Tibial nerve (tissue), 4 donors: ENCODE measurements around the gene TOP3A. TPM values are rescaled to one million over a fixed set of nuclear protein-coding genes. Genes with fewer than 3 reads are reported as not detected.
A peak's percentile ranks its signal among the peaks of the same experiment; 100 is the strongest.

Source experiments
- DNase-seq, 2 donors: peaks; one replicate each; pipeline ENCODE4 v3.0.0-alpha.2; 2019; ENCODE audit warnings: low spot score in 2 of 2
- H3K27ac ChIP-seq, 4 donors: fragments of 200-600 bp; sonication (generic) in 3 of 4; one replicate each; pipeline ENCODE4 v1.5.1; 2017 to 2019; ENCODE audit warnings: mild to moderate bottlenecking in 1 of 4
- H3K27me3 ChIP-seq, 2 donors: fragments of 200-600 bp; sonication (generic) in 1 of 2; one replicate each; pipeline versions ENCODE4 v1.5.1 to v1.6.0; 2017 to 2019
- H3K36me3 ChIP-seq, 3 donors: fragments of 200-600 bp; sonication (generic); one replicate each; pipeline ENCODE4 v1.5.1; 2018 to 2019
- H3K4me1 ChIP-seq, 4 donors: fragments of 200-600 bp; sonication (generic) in 3 of 4; one replicate each; pipeline ENCODE4 v1.5.1; 2017 to 2019
- H3K4me3 ChIP-seq, 4 donors: fragments of 200-600 bp; sonication (generic) in 3 of 4; one replicate each; pipeline ENCODE4 v1.5.1; 2017 to 2019; ENCODE audit warnings: mild to moderate bottlenecking in 1 of 4, moderate library complexity in 1 of 4
- H3K9me3 ChIP-seq, 4 donors: fragments of 200-600 bp; sonication (generic) in 3 of 4; one replicate each; pipeline ENCODE4 v1.5.1; 2017 to 2019
- CTCF ChIP-seq, 5 experiments: fragments of 200-600 bp in 3 of 5; fragments of 450-650 bp in 2 of 5; sonication (generic) in 3 of 5; IDR thresholded peaks; one replicate each; pipeline ENCODE4 v1.5.1; 2016 to 2019; ENCODE audit warnings: antibody characterized with exemption in 5 of 5, mild to moderate bottlenecking in 3 of 5, moderate library complexity in 2 of 5
- EP300 ChIP-seq, 2 donors: sonication (generic); formaldehyde crosslinking; IDR thresholded peaks; one replicate each; pipeline ENCODE4 v1.6.1; 2017; ENCODE audit warnings: antibody characterized with exemption in 2 of 2, mild to moderate bottlenecking in 1 of 2
- POLR2A ChIP-seq, 2 donors: fragments of 450-650 bp; IDR thresholded peaks; one replicate each; pipeline ENCODE4 v1.6.1; 2017; ENCODE audit warnings: antibody characterized with exemption in 2 of 2, mild to moderate bottlenecking in 2 of 2, moderate library complexity in 2 of 2
- WGBS, 2 donors: methylation state at CpG; one replicate each; pipeline ENCODE4 v1.1.5; 2018; 5-methylcytosine and 5-hydroxymethylcytosine counted together
- total RNA-seq, 4 donors: library from RNA; depleted of rRNA; stranded (reverse); fragments of >200 nt; gene quantifications; one replicate each; pipeline ENCODE4 v1.1.0, GENCODE V29; 2016

The TOP3A gene
- total RNA-seq, 4 donors from 2014 or later, result 47.9 to 92.4 (median 63.5) TPM

DNA sequence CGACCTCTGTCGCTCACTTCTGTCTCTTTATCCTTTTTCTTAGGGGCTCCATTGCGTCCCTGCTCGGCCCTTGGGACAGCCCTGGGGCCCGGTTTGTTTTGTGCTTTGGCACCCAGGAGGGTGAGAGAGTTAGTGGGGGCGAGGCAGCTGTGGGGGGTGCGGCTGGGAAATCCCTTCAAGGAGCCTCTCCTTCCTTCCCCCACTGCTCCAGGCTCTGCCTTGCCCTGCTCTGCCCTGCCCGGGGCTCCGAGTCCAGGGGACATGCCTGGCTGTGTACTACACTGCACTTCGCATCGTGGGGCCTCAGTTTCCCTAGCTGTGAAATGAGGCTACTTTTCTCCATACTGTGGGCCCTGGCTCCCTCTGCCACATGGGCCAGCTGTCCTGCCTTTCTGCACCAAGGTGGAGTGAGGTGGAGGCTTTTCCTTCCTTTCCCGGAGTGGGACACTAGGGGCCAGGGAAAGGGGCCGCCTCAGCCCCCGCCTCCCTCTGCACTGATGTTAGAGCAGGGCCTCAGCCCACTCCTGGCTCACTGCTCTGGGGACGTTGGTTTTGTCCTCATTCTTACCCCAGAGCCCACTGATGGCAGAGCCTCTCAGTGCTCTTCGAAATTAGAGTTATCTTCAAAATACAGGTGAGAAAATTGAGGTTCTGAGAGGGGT lies 88.4 kb downstream of the TOP3A start:
- 16 to 24% methylated on average over 16 of the region's 16 CpGs for WGBS, 2 donors
- Histone ChIP-seq H3K9me3 (no peaks in the 10 kb centered on the region), H3K4me1 (peaks cover 0 to 41% (median 16%) of the 10 kb centered on the region in 4 donors), H3K36me3 (no peaks in the 10 kb centered on the region), H3K27ac (peak overlapping the region; percentile 47 to 84 (median 60)), H3K4me3 (peak overlapping the region; percentile 45 to 77 (median 61)), H3K27me3 (no peaks in the 10 kb centered on the region)
- no peak for TF ChIP-seq POLR2A (IDR thresholded peaks at IDR 0.05)
- TF ChIP-seq CTCF (IDR thresholded peaks at IDR 0.05), result no peak
- TF ChIP-seq EP300 (IDR thresholded peaks at IDR 0.05), result no peak
- no peak for DNase-seq

GRCh38 chr17:18225642-18226283 lies 89.0 kb downstream of the TOP3A start:
- no peaks in the 10 kb centered on the region for H3K27me3 ChIP-seq
- TF ChIP-seq POLR2A (IDR thresholded peaks at IDR 0.05) (no peak), CTCF (IDR thresholded peaks at IDR 0.05) (no peak), EP300 (IDR thresholded peaks at IDR 0.05) (no peak)
- H3K27ac ChIP-seq, result peak overlapping the region; percentile 47 to 84 (median 60)
- H3K4me1 ChIP-seq, result peaks cover 0 to 41% (median 16%) of the 10 kb centered on the region in 4 donors
- H3K4me3 ChIP-seq, result peak overlapping the region; percentile 45 to 77 (median 61)
- H3K9me3 ChIP-seq, result no peaks in the 10 kb centered on the region
- no peaks in the 10 kb centered on the region for H3K36me3 ChIP-seq
- 0 to 1% methylated on average over 14 to 36 of the region's 57 CpGs for WGBS, 2 donors
- no peak for DNase-seq

- Histone ChIP-seq H3K4me3 (peak within 1 kb of the TSS; percentile 45 to 77 (median 61)), H3K27ac (peak within 1 kb of the TSS; percentile 63 to 84 (median 69)), H3K4me1 (peaks cover 0 to 41% (median 16%) of the 10 kb centered on the region in 4 donors), H3K36me3 (no peaks in the 10 kb centered on the region), H3K9me3 (no peaks in the 10 kb centered on the region), H3K27me3 (no peaks in the 10 kb centered on the region)
- 0 to 1% methylated on average over 8 to 57 of the region's 60 CpGs for WGBS, 2 donors
- peak; percentile 94 to 96 for DNase-seq
- TF ChIP-seq EP300 (IDR thresholded peaks at IDR 0.05) (peak; percentile 29 to 57), CTCF (IDR thresholded peaks at IDR 0.05) (no peak)
Measured at GRCh38 chr17:18225121-18225641, 89.6 kb downstream of the TOP3A start, which contains the start of gene LLGL1. Gene LLGL1 (plus strand): TSS chr17:18225635. CDS start chr17:18225683, 48 bp downstream.

- Histone ChIP-seq H3K9me3 (no peaks in the 10 kb centered on the region), H3K36me3 (no peaks in the 10 kb centered on the region), H3K4me1 (peaks cover 0 to 43% (median 16%) of the 10 kb centered on the region in 4 donors), H3K27me3 (no peaks in the 10 kb centered on the region), H3K27ac (peak overlapping the region; percentile 63 to 83 (median 69)), H3K4me3 (peak overlapping the region; percentile 27 to 77 (median 32))
- 35 to 43% methylated on average over 16 to 22 of the region's 23 CpGs for WGBS, 2 donors
- TF ChIP-seq POLR2A (IDR thresholded peaks at IDR 0.05), result no peak
- TF ChIP-seq CTCF (IDR thresholded peaks at IDR 0.05), result no peak
- TF ChIP-seq EP300 (IDR thresholded peaks at IDR 0.05), result no peak
- no peak for DNase-seq
Measured at GRCh38 chr17:18224387-18225120, 90.2 kb downstream of the TOP3A start.
